Right ventricle myocardium superior (tissue), 1 donor: Measurements from ENCODE around the gene ZNF576. TPM values are rescaled to one million over a fixed set of nuclear protein-coding genes. Genes with fewer than 3 reads are reported as not detected.
"Not testable (repeated sequence)": the region's sequence is repeated elsewhere in the genome, so short reads cannot be mapped to it uniquely, and the experiment has no call there.

Source experiments
- ATAC-seq: fragments of 200-7000 bp; cut with Tn5 transposase; one replicate; pipeline ENCODE4 v1.9.1; 2020; ENCODE audit warnings: mild to moderate bottlenecking; ENCODE audit not compliant: poor library complexity
- DNase-seq: peaks from one replicate; pipeline ENCODE4 v3.0.0-alpha.2; 2020
- intact Hi-C: fragments of 100-400 bp; cut with DNase I; formaldehyde crosslinking; loops from one replicate; pipeline ENCODE4 v1.11.2; 2022
- total RNA-seq: library from RNA; stranded (reverse); fragmentation: NEBNext Ultra II Directional; extraction: Animal tissue kit (Norgen Biotek cat#: 25700); gene quantifications from one replicate; pipeline ENCODE4 v1.2.1, GENCODE V29; 2021
- donor health status: DM: no; HTN: yes; CAD: no; lungs with severe emphysema.

ZNF576 gene
- total RNA-seq, 1 donor from 2014 or later = 12.3 TPM

- DNase-seq = no peak
- intact Hi-C loops = no loop called here
These were observed 24.2 kb upstream of the ZNF576 start for GRCh38 chr19:43572171-43572588.

GRCh38 chr19:43574424-43575155 lies 21.8 kb upstream of the ZNF576 start:
- no peak for DNase-seq
- ATAC-seq = no peak
- intact Hi-C loops = no loop called here

More at GRCh38 chr19:43572171-43572588, 24.2 kb upstream of the ZNF576 start:
- ATAC-seq = no peak

- intact Hi-C loops = no loop called here
- DNase-seq (peak; percentile 98), ATAC-seq (peak; percentile 100)
These were observed 21.0 kb upstream of the ZNF576 start, which contains the start of the genes PINLYP and XRCC1 for GRCh38 chr19:43575156-43575950. Gene PINLYP, plus strand, starts transcription at chr19:43575801. Its CDS starts 1,391 bp downstream, at chr19:43577192. Gene XRCC1, minus strand, starts transcription at chr19:43575527. Its CDS starts 69 bp downstream, at chr19:43575458.

GRCh38 chr19:43575955-43576878 lies 20.2 kb upstream of the ZNF576 start:
- intact Hi-C loops = no loop called here
- peak; percentile 1 for ATAC-seq
- DNase-seq = peak; percentile 48

- ATAC-seq = no peak
- intact Hi-C loops = no loop called here
- DNase-seq = no peak
These were observed 17.6 kb upstream of the ZNF576 start for GRCh38 chr19:43578787-43579186.

GRCh38 chr19:43581467-43581866 lies 14.9 kb upstream of the ZNF576 start:
- no peak for DNase-seq
- ATAC-seq = no peak
- intact Hi-C loops = no loop called here

GRCh38 chr19:43582495-43582894 lies 13.9 kb upstream of the ZNF576 start:
- intact Hi-C loops = no loop called here
- DNase-seq = no peak
- ATAC-seq = no peak

GRCh38 chr19:43584484-43584883 lies 11.9 kb upstream of the ZNF576 start:
- intact Hi-C loops = no loop called here
- ATAC-seq = no peak
- DNase-seq = no peak

- no peak for DNase-seq
- intact Hi-C loops = no loop called here
- ATAC-seq = no peak
These were observed 10.0 kb upstream of the ZNF576 start for GRCh38 chr19:43586346-43586745.

- intact Hi-C loops, DNase-seq, ATAC-seq: not testable (repeated sequence)
These were observed 9.4 kb upstream of the ZNF576 start for GRCh38 chr19:43587029-43587428.

GRCh38 chr19:43589277-43589676 lies 7.1 kb upstream of the ZNF576 start:
- ATAC-seq (no peak), DNase-seq (no peak)
- intact Hi-C loops = no loop called here

GRCh38 chr19:43589678-43590077 lies 6.7 kb upstream of the ZNF576 start:
- ATAC-seq (no peak), DNase-seq (no peak)
- intact Hi-C loops = no loop called here

GRCh38 chr19:43591904-43592772 lies 4.3 kb upstream of the ZNF576 start:
- intact Hi-C loops = no loop called here
- ATAC-seq (no peak), DNase-seq (no peak)

GRCh38 chr19:43592800-43593350 lies 3.5 kb upstream of the ZNF576 start:
- DNase-seq = no peak
- no peak for ATAC-seq
- intact Hi-C loops = no loop called here

GRCh38 chr19:43594081-43594697 lies 2.2 kb upstream of the ZNF576 start:
- intact Hi-C loops = no loop called here
- DNase-seq = no peak
- ATAC-seq = no peak

GRCh38 chr19:43594710-43595604 lies 1.4 kb upstream of the ZNF576 start:
- peak; percentile 67 for DNase-seq
- ATAC-seq = peak; percentile 4
- intact Hi-C loops = no loop called here
